ENCODE results near the gene ADAM12.

ADAM12 gene

GRCh38 chr10:126431816-126432215, 43.5 kb upstream of the ADAM12 start:
- no peak overlapping the region for H3K4me3 ChIP-seq (ENCODE audit: low read depth, low read length)
- no peak for DNase-seq (ENCODE audit: low read depth)
- TF ChIP-seq CTCF (IDR thresholded peaks at IDR 0.05; ENCODE audit: control insufficient read depth, extremely low read depth, insufficient read depth), result no peak

GRCh38 chr10:126430512-126430911, 42.2 kb upstream of the ADAM12 start:
- TF ChIP-seq CTCF (IDR thresholded peaks at IDR 0.05; ENCODE audit: control insufficient read depth, extremely low read depth, insufficient read depth), result no peak
- no peak for DNase-seq (ENCODE audit: low read depth)
- no peak overlapping the region for H3K4me3 ChIP-seq (ENCODE audit: low read depth, low read length)

- no peak overlapping the region for H3K4me3 ChIP-seq (ENCODE audit: low read depth, low read length)
- TF ChIP-seq CTCF (IDR thresholded peaks at IDR 0.05; ENCODE audit: control insufficient read depth, extremely low read depth, insufficient read depth), result no peak
- DNase-seq (ENCODE audit: low read depth), result no peak
Observed at GRCh38 chr10:126429275-126429674, 41.0 kb upstream of the ADAM12 start.

GRCh38 chr10:126425489-126426065, 37.3 kb upstream of the ADAM12 start:
- TF ChIP-seq CTCF (IDR thresholded peaks at IDR 0.05; ENCODE audit: control insufficient read depth, extremely low read depth, insufficient read depth), result no peak
- no peak for DNase-seq (ENCODE audit: low read depth)

GRCh38 chr10:126425032-126425431, 36.8 kb upstream of the ADAM12 start:
- DNase-seq (ENCODE audit: low read depth), result no peak
- no peak for TF ChIP-seq CTCF (IDR thresholded peaks at IDR 0.05; ENCODE audit: control insufficient read depth, extremely low read depth, insufficient read depth)

More at GRCh38 chr10:126425489-126426065, 37.3 kb upstream of the ADAM12 start:
- no peak overlapping the region for H3K4me3 ChIP-seq (ENCODE audit: low read depth, low read length)

GRCh38 chr10:126423732-126424491, 35.6 kb upstream of the ADAM12 start:
- H3K4me3 ChIP-seq (ENCODE audit: low read depth, low read length), result no peak overlapping the region
- DNase-seq (ENCODE audit: low read depth), result no peak
- TF ChIP-seq CTCF (IDR thresholded peaks at IDR 0.05; ENCODE audit: control insufficient read depth, extremely low read depth, insufficient read depth), result no peak

More at GRCh38 chr10:126425032-126425431, 36.8 kb upstream of the ADAM12 start:
- no peak overlapping the region for H3K4me3 ChIP-seq (ENCODE audit: low read depth, low read length)

Data from LNCaP clone FGC (cell line).